ENCODE results near the gene ZBED1. TPM values are rescaled to one million over a fixed set of nuclear protein-coding genes. Genes with fewer than 3 reads are reported as not detected.

The ZBED1 gene
- total and polyA plus RNA-seq, 2 experiments from 2014 or later = 16.1 to 43.8 TPM

GRCh38 chrX:2452799-2453198 is 48.0 kb downstream of the ZBED1 start (continued):
- no peak for TF ChIP-seq ZNF462 (CRISPR knock-in tag; IDR thresholded peaks at IDR 0.05)
- TF ChIP-seq EZH2 (IDR thresholded peaks at IDR 0.05; ENCODE audit: low read depth, unreplicated experiment) = no peak
- TF ChIP-seq NANOG (IDR thresholded peaks at IDR 0.05; ENCODE audit: borderline replicate concordance) = no peak
- TF ChIP-seq CTCF (conservative IDR thresholded peaks at IDR 0.05; ENCODE audit: low read depth in 2 of 2) = no peak
- TF ChIP-seq POLR2AphosphoS5 (IDR thresholded peaks at IDR 0.05; ENCODE audit: low read depth) = no peak
- TF ChIP-seq EZH2phosphoT487 (IDR thresholded peaks at IDR 0.05; ENCODE audit: unreplicated experiment) = no peak
- TF ChIP-seq ZNF331 (CRISPR knock-in tag; IDR thresholded peaks at IDR 0.05; ENCODE audit: low read depth) = no peak
- no peak for TF ChIP-seq ZNF114 (CRISPR knock-in tag; IDR thresholded peaks at IDR 0.05)
- TF ChIP-seq ETS1 (IDR thresholded peaks at IDR 0.05) = no peak

Data from GM23338 (cell line).